Liver (tissue), 2 donors: ENCODE measurements around the gene GNG11.

Experiments used
- SP1 ChIP-seq: IDR thresholded peaks from 2 replicates; pipeline ENCODE4 v1.6.1; 2018; ENCODE audit warnings: antibody characterized with exemption, mild to moderate bottlenecking
- TF ChIP-seq, protein P1 (sequence below): IDR thresholded peaks from 2 replicates; pipeline ENCODE4 v1.6.1; 2016; ENCODE audit warnings: antibody characterized with exemption, mild to moderate bottlenecking
- donor health status: healthy.

DNA sequence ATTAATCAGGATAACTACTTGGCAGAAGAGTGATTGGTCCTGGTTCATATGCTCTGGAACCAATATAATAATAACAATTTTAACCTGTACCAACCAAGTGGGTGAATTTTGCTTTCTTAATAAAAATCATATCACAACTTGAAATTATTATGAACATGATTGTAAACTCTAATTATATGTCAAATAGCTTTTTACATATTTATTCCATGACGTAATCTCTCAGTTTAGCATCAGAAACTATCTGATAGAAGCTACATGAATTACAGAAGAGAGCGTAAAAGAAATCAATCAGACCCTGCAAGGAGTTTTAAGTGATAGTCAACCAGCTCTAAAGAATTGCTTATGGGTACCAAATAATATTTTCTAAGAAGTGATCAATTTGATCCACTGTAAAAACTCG, 10.1 kb downstream of the GNG11 start:
- no peak for TF ChIP-seq SP1
- TF ChIP-seq, protein P1, sequence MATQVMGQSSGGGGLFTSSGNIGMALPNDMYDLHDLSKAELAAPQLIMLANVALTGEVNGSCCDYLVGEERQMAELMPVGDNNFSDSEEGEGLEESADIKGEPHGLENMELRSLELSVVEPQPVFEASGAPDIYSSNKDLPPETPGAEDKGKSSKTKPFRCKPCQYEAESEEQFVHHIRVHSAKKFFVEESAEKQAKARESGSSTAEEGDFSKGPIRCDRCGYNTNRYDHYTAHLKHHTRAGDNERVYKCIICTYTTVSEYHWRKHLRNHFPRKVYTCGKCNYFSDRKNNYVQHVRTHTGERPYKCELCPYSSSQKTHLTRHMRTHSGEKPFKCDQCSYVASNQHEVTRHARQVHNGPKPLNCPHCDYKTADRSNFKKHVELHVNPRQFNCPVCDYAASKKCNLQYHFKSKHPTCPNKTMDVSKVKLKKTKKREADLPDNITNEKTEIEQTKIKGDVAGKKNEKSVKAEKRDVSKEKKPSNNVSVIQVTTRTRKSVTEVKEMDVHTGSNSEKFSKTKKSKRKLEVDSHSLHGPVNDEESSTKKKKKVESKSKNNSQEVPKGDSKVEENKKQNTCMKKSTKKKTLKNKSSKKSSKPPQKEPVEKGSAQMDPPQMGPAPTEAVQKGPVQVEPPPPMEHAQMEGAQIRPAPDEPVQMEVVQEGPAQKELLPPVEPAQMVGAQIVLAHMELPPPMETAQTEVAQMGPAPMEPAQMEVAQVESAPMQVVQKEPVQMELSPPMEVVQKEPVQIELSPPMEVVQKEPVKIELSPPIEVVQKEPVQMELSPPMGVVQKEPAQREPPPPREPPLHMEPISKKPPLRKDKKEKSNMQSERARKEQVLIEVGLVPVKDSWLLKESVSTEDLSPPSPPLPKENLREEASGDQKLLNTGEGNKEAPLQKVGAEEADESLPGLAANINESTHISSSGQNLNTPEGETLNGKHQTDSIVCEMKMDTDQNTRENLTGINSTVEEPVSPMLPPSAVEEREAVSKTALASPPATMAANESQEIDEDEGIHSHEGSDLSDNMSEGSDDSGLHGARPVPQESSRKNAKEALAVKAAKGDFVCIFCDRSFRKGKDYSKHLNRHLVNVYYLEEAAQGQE = no peak
